GM10847 (cell line): ENCODE measurements around the gene YPEL2.

Experiments used
- POLR2A ChIP-seq: IDR thresholded peaks from 2 replicates; pipeline ENCODE4 v1.6.1; 2011; ENCODE audit not compliant: insufficient read length; ENCODE audit errors: extremely low read depth

YPEL2 gene

DNA sequence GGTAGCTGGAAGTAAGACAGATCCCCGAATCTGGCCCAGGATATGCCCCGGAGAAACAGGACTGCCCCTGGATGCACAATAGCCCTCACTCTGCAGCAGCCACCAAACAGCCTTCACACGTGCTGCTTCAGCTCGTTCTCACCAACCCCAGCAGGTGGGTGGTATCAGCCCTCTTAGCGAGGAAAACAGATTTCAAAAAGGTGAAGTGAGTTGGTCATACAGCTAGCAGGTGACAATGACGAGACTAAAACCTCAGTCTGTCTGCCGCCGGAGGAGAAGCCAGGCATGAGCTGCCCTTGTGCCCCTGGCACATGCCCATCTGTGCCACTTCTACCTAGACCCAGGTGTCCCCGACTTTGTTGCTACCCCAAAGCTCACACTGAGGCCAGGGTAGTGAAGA is 92.4 kb downstream of the YPEL2 start:
- no peak for TF ChIP-seq POLR2A

DNA sequence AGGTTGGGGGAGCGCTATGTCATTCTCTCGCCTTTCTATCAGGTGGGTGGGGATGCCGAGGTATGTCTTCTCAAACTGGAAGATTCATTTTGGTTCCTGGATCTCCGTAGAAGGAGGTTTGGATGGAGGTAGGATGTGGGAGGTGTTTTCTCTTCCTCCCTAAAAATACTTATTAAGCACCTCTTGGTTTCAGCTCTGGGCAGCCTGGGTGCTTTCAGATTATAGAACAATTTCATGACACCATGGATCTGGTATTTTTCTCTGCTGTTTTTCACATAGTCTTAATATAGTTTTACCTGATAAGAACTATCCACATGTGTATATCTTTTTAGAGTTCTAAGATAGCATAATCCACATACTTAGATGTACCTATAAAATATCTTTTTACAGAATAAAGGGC is 92.9 kb downstream of the YPEL2 start:
- TF ChIP-seq POLR2A, result no peak

DNA sequence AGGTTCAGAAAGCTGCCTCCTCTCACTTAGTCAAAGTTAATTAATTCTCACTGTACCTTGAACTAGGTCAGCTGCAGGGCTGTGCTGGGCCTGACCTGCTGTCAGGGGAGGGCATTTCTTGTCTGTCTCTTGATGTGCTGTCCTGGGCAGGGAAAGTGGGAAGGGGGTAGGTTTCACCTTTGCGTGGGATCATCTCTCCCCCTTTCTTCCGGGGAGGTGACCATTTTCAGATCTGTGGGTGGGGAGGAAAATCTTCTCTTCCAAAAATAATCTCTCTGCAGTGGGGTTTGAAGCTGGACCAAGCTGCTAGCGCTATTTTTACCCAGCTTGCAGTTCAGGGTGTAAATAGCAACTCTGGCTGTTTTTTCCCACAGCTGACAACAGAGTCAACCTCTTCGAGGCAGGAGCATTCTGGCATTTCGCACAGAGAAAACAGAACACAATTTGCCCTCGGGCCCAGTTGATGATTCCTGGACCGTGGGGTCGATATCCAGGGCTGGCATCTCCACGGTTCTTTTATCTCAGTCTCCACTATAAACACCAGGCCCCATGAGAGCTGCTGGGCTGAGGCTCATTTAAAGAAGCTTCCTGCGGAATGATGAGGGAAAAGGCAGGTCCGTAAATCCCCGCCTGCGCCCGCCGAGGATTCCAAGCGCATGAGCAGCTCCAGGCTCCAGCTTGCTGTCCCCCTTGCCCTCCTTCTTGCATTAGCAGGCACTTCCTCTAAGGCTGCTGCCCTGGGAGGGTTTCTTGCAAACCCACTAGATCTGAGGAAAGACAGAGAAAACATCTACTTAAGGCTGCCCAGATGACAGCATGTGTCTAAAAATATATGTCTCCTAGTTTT is 93.9 kb downstream of the YPEL2 start:
- no peak for TF ChIP-seq POLR2A

DNA sequence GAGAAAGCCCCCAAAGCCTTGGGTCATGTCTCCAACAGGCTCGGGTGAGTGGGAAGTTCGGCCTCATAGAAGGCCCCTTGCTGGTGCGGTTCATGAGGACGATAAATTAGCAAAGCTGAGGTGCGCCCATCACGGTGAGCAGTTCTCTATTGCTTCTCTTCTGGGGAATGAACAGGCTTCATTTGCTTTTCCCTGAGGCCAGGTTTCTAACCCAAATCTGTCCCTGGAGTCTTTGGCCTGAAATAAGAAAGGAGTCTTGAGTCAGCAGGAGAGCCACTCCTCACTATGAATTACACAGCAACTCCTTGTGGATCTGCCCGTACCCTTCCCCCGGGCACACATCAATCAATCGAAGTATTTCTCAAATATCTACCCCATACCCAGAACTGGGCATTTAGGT is 94.6 kb downstream of the YPEL2 start:
- no peak for TF ChIP-seq POLR2A

DNA sequence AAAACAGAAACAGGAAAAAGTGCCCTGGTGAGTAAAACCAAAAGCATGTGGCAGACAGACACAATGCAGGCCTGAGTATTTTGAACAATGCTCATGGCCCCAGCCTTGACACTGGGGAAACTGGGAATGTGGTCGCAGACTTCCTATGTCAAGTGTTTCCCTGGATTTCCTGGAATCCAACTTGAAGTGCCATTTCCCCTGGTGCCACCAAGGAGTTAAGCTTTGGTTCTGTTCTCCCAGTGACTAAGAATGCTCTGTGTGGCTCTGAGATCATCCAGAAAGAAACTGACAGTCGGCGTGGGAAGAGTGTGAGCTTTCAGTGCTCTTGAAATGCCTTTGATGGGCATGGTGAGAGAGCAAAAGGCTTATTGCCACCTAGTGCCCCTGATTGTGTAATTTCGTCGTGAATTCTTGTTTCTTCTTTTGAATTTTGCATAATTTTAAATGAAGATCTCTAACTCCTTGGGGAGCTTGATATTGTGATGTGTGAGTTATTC is 96.0 kb downstream of the YPEL2 start:
- no peak for TF ChIP-seq POLR2A

- no peak for TF ChIP-seq POLR2A
Measured at GRCh38 chr17:59427996-59428395, 96.5 kb downstream of the YPEL2 start.

DNA sequence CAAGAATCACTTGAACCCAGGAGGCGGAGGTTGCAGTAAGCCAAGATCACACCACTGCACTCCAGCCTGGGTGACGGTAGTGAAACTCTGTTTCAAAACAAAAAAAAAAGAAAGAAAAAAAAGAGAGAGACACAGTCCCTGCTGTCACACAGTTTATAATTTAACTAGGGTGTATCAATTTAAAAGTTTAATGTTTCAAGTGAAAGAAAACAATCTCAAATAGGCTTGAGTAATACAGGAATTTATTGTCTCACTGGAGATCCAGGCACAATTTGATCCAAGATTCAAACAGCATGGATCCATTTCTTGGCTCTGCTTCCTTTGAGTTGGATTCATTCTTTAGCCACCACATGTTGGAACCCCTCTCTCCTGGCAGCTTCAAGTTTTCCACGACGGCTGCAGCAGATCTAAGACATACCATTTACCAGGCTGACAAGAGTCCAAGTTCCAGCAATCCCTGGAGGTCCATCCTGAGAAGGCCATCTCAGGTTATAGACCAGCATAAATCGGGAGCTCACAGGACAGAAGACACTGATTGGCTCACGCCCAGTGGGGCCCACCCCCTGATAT is 97.5 kb downstream of the YPEL2 start:
- TF ChIP-seq POLR2A, result no peak

DNA sequence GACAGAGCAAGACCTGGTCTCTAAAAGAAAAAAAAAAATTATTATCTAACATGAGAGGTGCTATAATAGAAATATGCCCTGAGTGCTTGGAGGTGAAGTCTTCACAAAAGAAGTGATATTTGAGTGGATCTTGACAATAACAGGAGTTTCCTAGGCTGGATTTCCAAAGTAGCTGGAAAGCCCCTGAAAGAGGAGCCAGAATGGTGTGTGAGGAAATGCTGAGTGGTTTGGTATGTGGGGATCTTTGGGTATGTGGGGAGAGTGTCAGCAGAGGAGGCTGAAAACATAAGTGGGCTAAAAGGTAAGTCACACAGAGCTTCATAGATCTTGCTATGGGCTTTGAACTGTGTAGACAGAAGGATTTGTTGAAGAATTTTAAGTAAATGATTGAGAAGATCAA is 100.1 kb downstream of the YPEL2 start:
- no peak for TF ChIP-seq POLR2A

GRCh38 chr17:59432657-59433056 is 101.2 kb downstream of the YPEL2 start:
- TF ChIP-seq POLR2A, result no peak

DNA sequence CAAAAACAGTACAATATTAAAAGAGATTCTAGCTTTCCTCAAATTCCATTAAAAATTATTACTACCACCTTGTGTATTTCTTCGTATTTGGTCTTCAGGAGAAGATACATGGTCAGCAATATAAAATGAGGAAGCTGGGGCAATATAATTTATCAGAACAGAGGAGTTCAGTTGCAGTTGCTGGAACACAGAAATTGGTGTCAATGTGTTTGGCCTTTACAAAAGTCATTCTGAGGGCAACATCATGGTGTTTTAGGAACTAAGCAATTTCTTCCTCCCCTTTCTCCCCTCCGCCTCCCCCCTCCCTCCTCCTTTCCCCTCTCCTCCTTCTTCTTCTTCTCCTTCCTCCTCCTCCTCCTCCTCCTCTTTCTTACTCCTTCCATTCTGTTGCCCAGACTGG is 102.1 kb downstream of the YPEL2 start:
- TF ChIP-seq POLR2A, result no peak

GRCh38 chr17:59434429-59434828 is 103.0 kb downstream of the YPEL2 start:
- TF ChIP-seq POLR2A, result no peak

- no peak for TF ChIP-seq POLR2A
Measured at GRCh38 chr17:59435238-59435637, 103.8 kb downstream of the YPEL2 start.

- no peak for TF ChIP-seq POLR2A
Measured at GRCh38 chr17:59436900-59437299, 105.4 kb downstream of the YPEL2 start.

DNA sequence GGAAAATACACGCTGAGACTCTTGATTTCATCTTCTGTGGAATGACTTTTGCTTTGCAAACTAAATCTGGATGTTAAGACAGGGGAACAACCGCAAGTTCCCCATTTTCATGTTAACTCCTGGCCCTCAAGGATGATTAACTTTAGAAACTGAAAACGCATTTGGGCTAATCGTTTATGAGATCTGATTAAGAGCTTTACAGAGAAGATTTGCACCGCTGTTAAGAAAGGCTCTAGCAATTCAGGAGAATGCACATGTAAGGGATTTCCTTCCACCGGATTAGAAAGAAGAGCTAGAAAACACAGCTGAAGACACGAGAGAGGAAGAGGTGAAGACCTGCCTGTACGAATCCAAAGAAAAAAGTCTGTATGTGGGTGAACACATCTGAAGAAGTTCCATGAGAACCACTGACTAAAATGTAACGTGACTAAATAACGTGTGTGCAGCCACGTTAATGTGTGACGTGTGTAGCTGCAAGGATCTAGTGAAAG is 106.4 kb downstream of the YPEL2 start:
- no peak for TF ChIP-seq POLR2A

GRCh38 chr17:59439262-59439661 is 107.8 kb downstream of the YPEL2 start:
- TF ChIP-seq POLR2A, result no peak

- no peak for TF ChIP-seq POLR2A
Measured at GRCh38 chr17:59439741-59440211, 108.3 kb downstream of the YPEL2 start.

GRCh38 chr17:59440757-59441463 is 109.5 kb downstream of the YPEL2 start:
- TF ChIP-seq POLR2A, result no peak
